Measurements from ENCODE around the gene HIGD2B. TPM values are rescaled to one million over a fixed set of nuclear protein-coding genes. Genes with fewer than 3 reads are reported as not detected.
"Not testable (repeated sequence)": the region's sequence is repeated elsewhere in the genome, so short reads cannot be mapped to it uniquely, and the experiment has no call there.

HIGD2B gene
- total and polyA plus RNA-seq, 2 of the 13 experiments (the other 11 are each of a cell fraction or from before 2014, with no cell fraction given), result not detected

DNA sequence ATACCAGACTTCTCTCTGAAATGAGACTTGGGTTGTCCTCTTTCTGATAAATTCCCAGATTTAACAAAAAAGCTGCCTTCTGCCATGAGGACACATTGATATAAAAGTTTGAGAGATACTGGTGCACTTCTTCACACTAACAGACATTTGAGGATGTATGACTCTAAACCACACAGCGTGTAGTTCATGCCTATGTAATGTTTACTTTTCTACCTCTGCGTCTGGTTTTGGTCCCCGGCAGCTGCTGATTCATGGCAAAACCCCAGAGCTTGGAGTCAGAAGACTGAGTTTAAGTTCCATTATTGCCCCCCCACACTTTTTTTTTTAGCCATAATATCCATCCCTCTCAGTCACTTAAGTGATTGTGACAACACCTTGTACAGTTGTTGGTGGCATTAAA lies 30.0 kb downstream of the HIGD2B start:
- H3K4me1 ChIP-seq (ENCODE audit: insufficient read depth, low read length); BruUV-seq (replicated peaks); CTCF ChIA-PET (ENCODE audit: low intra/inter-chr PET ratio, low total read pairs); intact Hi-C loops (cut with micrococcal nuclease; ENCODE audit: unreplicated experiment); H4K20me1 ChIP-seq (ENCODE audit: insufficient read depth, low read length); H3K36me3 ChIP-seq (replicated peaks in 1 of 2; ENCODE audit: control insufficient read depth in 1 of 2, insufficient read depth in 2 of 2, low read length in 2 of 2); FAIRE-seq; H3K4me3 ChIP-seq (replicated peaks in 1 of 3; ENCODE audit: insufficient read depth in 1 of 3, low read depth in 2 of 3, low read length in 3 of 3); DNase-seq (ENCODE audit: low spot score); ATAC-seq; POLR2A ChIA-PET; H3K27ac ChIP-seq (ENCODE audit: extremely low read length, insufficient read depth, low read length); H3K9ac ChIP-seq (ENCODE audit: insufficient read depth, low read depth, low read length); H3K79me2 ChIP-seq (ENCODE audit: insufficient read depth, low read length); H3K27me3 ChIP-seq (ENCODE audit: control insufficient read depth in 1 of 2, insufficient read depth in 2 of 2, low read length in 2 of 2); H3K9me3 ChIP-seq (ENCODE audit: low read length); H3K4me2 ChIP-seq (ENCODE audit: low read depth, low read length); in situ Hi-C loops (cut with HindIII; ENCODE audit: extremely low pct_ligation_motif_present, low pct_unique_long_range_greater_than_20kb); H2AFZ ChIP-seq (ENCODE audit: low read length): not testable (repeated sequence)
- WGBS (ENCODE audit: low lambda C conversion rate), result no CpG with 5 or more reads among the region's 3 CpGs

GRCh38 chr15:72654397-72654796 lies 31.6 kb downstream of the HIGD2B start, which contains the start of gene GOLGA6B:
GOLGA6B (plus strand) TSS chr15:72654697; CDS start chr15:72654738, 41 bp downstream.
- H2AFZ ChIP-seq (ENCODE audit: low read length); ATAC-seq; H3K9ac ChIP-seq (ENCODE audit: insufficient read depth, low read depth, low read length); in situ Hi-C loops (cut with HindIII; ENCODE audit: extremely low pct_ligation_motif_present, low pct_unique_long_range_greater_than_20kb); BruUV-seq (replicated peaks); POLR2A ChIA-PET; H3K27me3 ChIP-seq (ENCODE audit: control insufficient read depth in 1 of 2, insufficient read depth in 2 of 2, low read length in 2 of 2); H3K36me3 ChIP-seq (replicated peaks in 1 of 2; ENCODE audit: control insufficient read depth in 1 of 2, insufficient read depth in 2 of 2, low read length in 2 of 2); H4K20me1 ChIP-seq (ENCODE audit: insufficient read depth, low read length); H3K9me3 ChIP-seq (ENCODE audit: low read length); H3K27ac ChIP-seq (ENCODE audit: extremely low read length, insufficient read depth, low read length); DNase-seq (ENCODE audit: low spot score); FAIRE-seq; H3K4me3 ChIP-seq (replicated peaks in 1 of 3; ENCODE audit: insufficient read depth in 1 of 3, low read depth in 2 of 3, low read length in 3 of 3); H3K79me2 ChIP-seq (ENCODE audit: insufficient read depth, low read length); H3K4me1 ChIP-seq (ENCODE audit: insufficient read depth, low read length); H3K4me2 ChIP-seq (ENCODE audit: low read depth, low read length); intact Hi-C loops (cut with micrococcal nuclease; ENCODE audit: unreplicated experiment); CTCF ChIA-PET (ENCODE audit: low intra/inter-chr PET ratio, low total read pairs): not testable (repeated sequence)
- no CpG with 5 or more reads among the region's 7 CpGs for WGBS (ENCODE audit: low lambda C conversion rate)

DNA sequence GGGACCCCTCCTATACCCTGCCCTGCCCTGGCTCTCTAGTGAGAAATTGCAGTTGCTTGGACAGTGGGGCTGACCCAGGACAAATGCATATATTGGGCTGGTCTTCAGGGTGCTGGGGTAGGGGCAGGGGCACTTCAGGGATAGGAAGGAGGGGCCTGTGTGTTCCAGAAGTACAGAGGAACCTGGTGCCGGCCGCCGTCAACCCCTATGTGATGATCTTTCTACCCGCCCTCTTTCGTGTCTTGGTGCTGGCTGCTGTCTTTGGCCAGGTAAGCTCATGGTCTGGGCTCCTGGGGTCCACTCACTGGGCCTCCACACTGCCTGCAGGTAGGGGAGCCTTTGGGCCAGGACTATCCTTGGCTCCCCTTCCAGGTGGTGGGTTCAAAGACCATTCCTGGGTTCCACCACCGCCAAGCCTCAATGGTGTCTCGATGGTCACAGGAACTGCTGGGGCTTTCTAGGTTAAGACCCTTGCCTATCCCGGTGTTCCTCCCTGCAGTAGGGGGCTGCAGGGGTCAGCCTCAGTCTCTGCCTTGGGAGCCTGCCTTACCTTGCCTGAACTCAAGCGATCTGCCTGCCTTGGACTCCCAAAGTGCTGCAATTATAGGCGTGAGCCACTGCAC lies 37.2 kb downstream of the HIGD2B start:
- in situ Hi-C loops (cut with HindIII; ENCODE audit: extremely low pct_ligation_motif_present, low pct_unique_long_range_greater_than_20kb); ATAC-seq; H3K27ac ChIP-seq (ENCODE audit: extremely low read length, insufficient read depth, low read length); intact Hi-C loops (cut with micrococcal nuclease; ENCODE audit: unreplicated experiment); POLR2A ChIA-PET; DNase-seq (ENCODE audit: low spot score); H3K27me3 ChIP-seq (ENCODE audit: control insufficient read depth in 1 of 2, insufficient read depth in 2 of 2, low read length in 2 of 2); H3K9ac ChIP-seq (ENCODE audit: insufficient read depth, low read depth, low read length); CTCF ChIA-PET (ENCODE audit: low intra/inter-chr PET ratio, low total read pairs); H3K4me2 ChIP-seq (ENCODE audit: low read depth, low read length); BruUV-seq (replicated peaks); H3K79me2 ChIP-seq (ENCODE audit: insufficient read depth, low read length); H3K9me3 ChIP-seq (ENCODE audit: low read length); H3K4me3 ChIP-seq (replicated peaks in 1 of 3; ENCODE audit: insufficient read depth in 1 of 3, low read depth in 2 of 3, low read length in 3 of 3); H3K36me3 ChIP-seq (replicated peaks in 1 of 2; ENCODE audit: control insufficient read depth in 1 of 2, insufficient read depth in 2 of 2, low read length in 2 of 2); H2AFZ ChIP-seq (ENCODE audit: low read length); H4K20me1 ChIP-seq (ENCODE audit: insufficient read depth, low read length); H3K4me1 ChIP-seq (ENCODE audit: insufficient read depth, low read length); FAIRE-seq: not testable (repeated sequence)
- 55% methylated on average over 3 of the region's 10 CpGs for WGBS (ENCODE audit: low lambda C conversion rate)

DNA sequence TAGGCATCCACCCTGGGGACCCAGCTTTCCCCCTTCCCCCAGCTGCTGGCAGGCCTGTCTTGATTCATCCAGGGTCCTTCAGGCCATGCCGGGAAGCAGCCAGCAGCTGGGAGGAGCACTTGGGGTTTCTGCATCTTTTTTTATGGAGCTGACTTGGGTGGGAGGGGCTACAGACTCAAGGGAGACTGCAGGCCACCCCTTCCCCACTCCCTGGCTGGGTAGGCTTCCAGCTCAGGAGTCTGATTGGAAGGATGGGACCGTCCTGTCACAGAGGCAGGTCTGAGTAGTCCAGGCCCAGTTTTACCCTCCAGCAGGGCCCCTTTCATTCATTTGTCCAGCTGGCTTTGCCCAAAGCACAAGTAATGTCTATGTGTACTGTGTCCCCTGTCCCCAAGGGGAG lies 43.7 kb downstream of the HIGD2B start:
- H3K4me3 ChIP-seq (replicated peaks in 1 of 3; ENCODE audit: insufficient read depth in 1 of 3, low read depth in 2 of 3, low read length in 3 of 3), result not testable (repeated sequence)

More for the DNA sequence above, 43.7 kb downstream of the HIGD2B start:
- FAIRE-seq; H3K27ac ChIP-seq (ENCODE audit: extremely low read length, insufficient read depth, low read length); H3K9ac ChIP-seq (ENCODE audit: insufficient read depth, low read depth, low read length); H3K9me3 ChIP-seq (ENCODE audit: low read length); H3K36me3 ChIP-seq (replicated peaks in 1 of 2; ENCODE audit: control insufficient read depth in 1 of 2, insufficient read depth in 2 of 2, low read length in 2 of 2); intact Hi-C loops (cut with micrococcal nuclease; ENCODE audit: unreplicated experiment); POLR2A ChIA-PET; ATAC-seq; H3K4me2 ChIP-seq (ENCODE audit: low read depth, low read length); BruUV-seq (replicated peaks); H4K20me1 ChIP-seq (ENCODE audit: insufficient read depth, low read length); in situ Hi-C loops (cut with HindIII; ENCODE audit: extremely low pct_ligation_motif_present, low pct_unique_long_range_greater_than_20kb); H3K27me3 ChIP-seq (ENCODE audit: control insufficient read depth in 1 of 2, insufficient read depth in 2 of 2, low read length in 2 of 2); DNase-seq (ENCODE audit: low spot score); H3K79me2 ChIP-seq (ENCODE audit: insufficient read depth, low read length); CTCF ChIA-PET (ENCODE audit: low intra/inter-chr PET ratio, low total read pairs); H2AFZ ChIP-seq (ENCODE audit: low read length); H3K4me1 ChIP-seq (ENCODE audit: insufficient read depth, low read length): not testable (repeated sequence)
- WGBS (ENCODE audit: low lambda C conversion rate), result no CpG with 5 or more reads among the region's 2 CpGs
